Stomach (tissue), 9 donors: Measurements from ENCODE around the gene RPRD1B. TPM values are rescaled to one million over a fixed set of nuclear protein-coding genes. Genes with fewer than 3 reads are reported as not detected.

Experiments
- DNase-seq, 2 donors: peaks; one replicate each; pipeline versions ENCODE4 v3.0.0 to v3.0.0-alpha.2; 2013 to 2019
- H3K27ac ChIP-seq, 5 donors: fragments of 200-600 bp in 4 of 5; sonication (generic) in 4 of 5; one replicate each; pipeline ENCODE4 v1.5.1; 2013 to 2019; ENCODE audit warnings: mild to moderate bottlenecking in 1 of 5, moderate library complexity in 1 of 5
- H3K27me3 ChIP-seq, 3 donors: fragments of 200-600 bp; sonication (generic); one replicate each; pipeline ENCODE4 v1.5.1; 2017 to 2019; ENCODE audit warnings: mixed run types in 1 of 3
- H3K36me3 ChIP-seq, 4 donors: fragments of 200-600 bp; sonication (generic); 1 replicate in 3 of 4; 2 replicates in 1 of 4; pipeline ENCODE4 v1.5.1; 2016 to 2019
- H3K4me1 ChIP-seq, 4 donors: fragments of 200-600 bp; sonication (generic); one replicate each; pipeline ENCODE4 v1.5.1; 2016 to 2019
- H3K4me3 ChIP-seq, 4 donors: fragments of 200-600 bp; sonication (generic) in 3 of 4; one replicate each; pipeline ENCODE4 v1.5.1; 2016 to 2019; ENCODE audit warnings: mild to moderate bottlenecking in 1 of 4
- H3K9me3 ChIP-seq, 4 donors: fragments of 200-600 bp; sonication (generic); one replicate each; pipeline ENCODE4 v1.5.1; 2016 to 2019
- CTCF ChIP-seq, 7 experiments: fragments of 450-650 bp in 4 of 7; fragments of 200-600 bp in 3 of 7; sonication (generic) in 3 of 7; IDR thresholded peaks; one replicate each; pipeline ENCODE4 v1.5.1; 2016 to 2019; ENCODE audit warnings: antibody characterized with exemption in 7 of 7, control low read depth in 2 of 7, mild to moderate bottlenecking in 1 of 7
- EP300 ChIP-seq: sonication (generic); formaldehyde crosslinking; IDR thresholded peaks from one replicate; pipeline ENCODE4 v1.6.1; 2017; ENCODE audit warnings: antibody characterized with exemption
- POLR2A ChIP-seq, 4 donors: fragments of 450-650 bp; IDR thresholded peaks; one replicate each; pipeline ENCODE4 v1.6.1; 2016; ENCODE audit warnings: antibody characterized with exemption in 4 of 4, control low read depth in 2 of 4, mild to moderate bottlenecking in 1 of 4, moderate library complexity in 1 of 4
- POLR2AphosphoS5 ChIP-seq, 3 donors: sonication (generic); formaldehyde crosslinking; IDR thresholded peaks; one replicate each; pipeline ENCODE4 v1.6.1; 2016; ENCODE audit warnings: antibody characterized with exemption in 3 of 3
- WGBS, 5 donors: extraction: QIAGEN DNeasy Blood & Tissue Kit in 3 of 5; methylation state at CpG; one replicate each; pipeline versions ENCODE4 v1.1.5 to v1.1.7; 2013 to 2018; 5-methylcytosine and 5-hydroxymethylcytosine counted together
- intact Hi-C: fragments of 100-400 bp; cut with DNase I; formaldehyde crosslinking; loops from one replicate; pipeline ENCODE4 v1.15.1; 2023; ENCODE audit warnings: low total_unique reads
- polyA plus RNA-seq, 3 donors: library from polyadenylated mRNA; stranded (reverse); fragments of 200-250 nt; gene quantifications; one replicate each; pipeline ENCODE4 v1.2.3, GENCODE V29; 2013
- total RNA-seq, 5 donors: library from RNA; depleted of rRNA; stranded (reverse); fragments of >200 nt; gene quantifications; one replicate each; pipeline versions ENCODE4 v1.1.0 to v1.2.3, GENCODE V29; 2014 to 2016
- donor health status: healthy with polysubstance abuse.
- donor health status: Bipolar disorder and iron deficiency.
- donor health status: healthy.

RPRD1B gene
- total and polyA plus RNA-seq, 8 donors = 8.0 to 60.0 (median 17.8) TPM

DNA sequence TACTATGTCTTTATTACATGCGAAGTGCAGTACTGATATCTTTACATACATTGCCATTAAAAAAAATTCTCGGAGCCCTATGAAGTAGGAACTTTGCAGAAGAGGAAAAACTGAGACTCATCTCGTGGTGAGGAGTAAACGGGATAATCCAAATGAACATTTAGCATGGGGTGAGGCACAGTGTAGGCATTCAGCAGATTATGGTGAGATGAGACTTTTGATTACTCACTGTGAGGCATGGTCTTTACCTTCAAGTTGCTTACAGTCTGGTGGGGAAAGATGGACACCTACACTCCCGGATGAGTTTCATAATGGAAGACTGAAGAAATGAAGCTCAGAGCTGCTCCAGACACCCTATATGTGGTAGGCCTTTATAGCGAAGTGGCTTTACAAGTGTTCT, 1.4 kb downstream of the RPRD1B start:
- no peak for TF ChIP-seq CTCF (IDR thresholded peaks at IDR 0.05)
- no peak for TF ChIP-seq POLR2AphosphoS5 (IDR thresholded peaks at IDR 0.05)
- no peak for TF ChIP-seq EP300
- no peak for TF ChIP-seq POLR2A (IDR thresholded peaks at IDR 0.05)
- H3K36me3 ChIP-seq = peaks cover 0 to 20% (median 17%) of the 10 kb centered on the region in 4 donors
- H3K4me1 ChIP-seq = peaks cover 43 to 71% (median 55%) of the 10 kb centered on the region in 4 donors
- no peak for DNase-seq
- H3K9me3 ChIP-seq = no peaks in the 10 kb centered on the region
- peak overlapping the region; percentile 62 to 99 (median 90) for H3K4me3 ChIP-seq
- intact Hi-C loops = no loop called here
- H3K27me3 ChIP-seq = no peaks in the 10 kb centered on the region
- WGBS, 5 donors = 60 to 68% (median 63%) methylated on average over 6 of the region's 6 CpGs
- H3K27ac ChIP-seq = peak overlapping the region in 1 of 5 donors; percentile 93

DNA sequence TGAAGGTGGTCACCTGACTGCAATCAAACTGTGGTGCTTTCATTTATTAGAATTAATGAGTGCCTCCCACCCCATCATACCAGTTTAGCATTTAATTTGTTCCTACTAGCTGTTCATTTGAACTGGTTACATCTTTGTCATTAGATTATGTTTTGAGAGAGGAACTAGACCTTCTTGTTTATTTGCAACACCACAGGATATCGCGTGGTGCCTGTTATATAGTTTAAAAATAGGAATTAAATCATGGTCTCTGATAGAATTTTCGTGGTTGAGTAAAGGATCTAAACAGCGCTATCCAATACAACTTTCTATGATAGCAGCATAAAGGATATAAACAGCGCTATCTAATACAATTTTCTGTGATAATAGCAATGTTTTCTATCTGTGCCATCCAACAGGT, 2.8 kb downstream of the RPRD1B start:
- Histone ChIP-seq H3K4me1 (peaks cover 39 to 57% (median 50%) of the 10 kb centered on the region in 4 donors), H3K27ac (no peak overlapping the region), H3K9me3 (no peaks in the 10 kb centered on the region), H3K36me3 (peaks cover 0 to 33% (median 31%) of the 10 kb centered on the region in 4 donors), H3K4me3 (peak overlapping the region in 1 of 4 donors; percentile 99), H3K27me3 (no peaks in the 10 kb centered on the region)
- intact Hi-C loops = no loop called here
- 78 to 90% (median 81%) methylated on average over 5 of the region's 5 CpGs for WGBS, 5 donors
- TF ChIP-seq POLR2AphosphoS5 (IDR thresholded peaks at IDR 0.05) = no peak
- TF ChIP-seq CTCF (IDR thresholded peaks at IDR 0.05) = no peak
- no peak for TF ChIP-seq EP300
- no peak for TF ChIP-seq POLR2A (IDR thresholded peaks at IDR 0.05)
- DNase-seq = no peak

GRCh38 chr20:38040276-38040675, 6.7 kb downstream of the RPRD1B start:
- Histone ChIP-seq H3K27me3 (no peaks in the 10 kb centered on the region), H3K4me1 (peaks cover 11 to 37% (median 27%) of the 10 kb centered on the region in 4 donors), H3K4me3 (no peak overlapping the region), H3K36me3 (peaks cover 0 to 70% (median 65%) of the 10 kb centered on the region in 4 donors), H3K9me3 (no peaks in the 10 kb centered on the region), H3K27ac (no peak overlapping the region)
- WGBS, 5 donors = 55 to 100% (median 98%) methylated on average over 1 of the region's 1 CpG
- no peak for DNase-seq
- TF ChIP-seq CTCF (IDR thresholded peaks at IDR 0.05) (no peak), EP300 (no peak), POLR2AphosphoS5 (IDR thresholded peaks at IDR 0.05) (no peak), POLR2A (IDR thresholded peaks at IDR 0.05) (no peak)
- intact Hi-C loops = no loop called here

DNA sequence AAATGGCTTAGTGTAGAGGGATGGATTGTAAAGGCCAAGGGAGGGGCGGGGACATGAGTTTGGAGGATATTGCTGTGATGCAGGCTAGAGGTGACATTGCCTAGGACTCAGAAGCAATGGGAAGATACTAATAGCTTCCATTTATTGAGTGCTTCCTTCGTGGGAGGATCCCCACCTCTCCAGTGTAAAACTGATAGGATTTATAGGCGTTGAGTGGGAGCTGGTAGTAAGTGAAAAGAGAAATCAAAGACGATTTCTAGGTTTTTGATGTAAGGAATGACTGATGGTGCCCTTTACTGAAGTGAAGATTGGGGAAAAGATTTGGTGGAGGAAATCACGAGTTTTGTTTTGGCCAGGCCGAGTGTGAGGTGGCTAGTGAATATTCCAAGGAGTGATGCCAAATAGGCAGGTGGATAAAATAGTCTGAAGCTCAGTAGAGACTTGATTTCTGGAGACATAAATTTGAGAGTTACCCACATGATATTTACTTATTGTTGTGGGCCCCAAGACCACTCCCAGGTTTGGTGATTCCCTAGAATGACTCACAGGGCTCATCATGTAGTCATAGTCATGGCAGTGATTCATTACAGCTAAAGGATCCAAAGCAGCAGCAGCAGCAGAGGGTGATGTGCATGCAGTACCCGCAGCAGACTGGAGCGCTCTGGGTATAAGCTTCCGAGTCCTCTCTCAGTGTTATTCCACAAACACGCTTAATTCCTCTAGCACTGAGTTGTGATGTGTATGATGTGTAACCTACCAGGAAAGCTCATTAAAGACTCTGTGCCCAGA, 10.2 kb downstream of the RPRD1B start:
- DNase-seq = no peak
- H3K27ac ChIP-seq = no peak overlapping the region
- H3K36me3 ChIP-seq = peaks cover 0 to 78% (median 69%) of the 10 kb centered on the region in 4 donors
- H3K4me3 ChIP-seq = no peak overlapping the region
- 90 to 94% (median 92%) methylated on average over 10 of the region's 10 CpGs for whole genome bisulfite sequencing, 5 donors
- TF ChIP-seq EP300 (no peak), POLR2AphosphoS5 (IDR thresholded peaks at IDR 0.05) (no peak), POLR2A (IDR thresholded peaks at IDR 0.05) (no peak), CTCF (IDR thresholded peaks at IDR 0.05) (no peak)
- intact Hi-C loops = no loop called here
- H3K4me1 ChIP-seq = peaks cover 0 to 21% (median 5%) of the 10 kb centered on the region in 4 donors
- no peaks in the 10 kb centered on the region for H3K27me3 ChIP-seq
- H3K9me3 ChIP-seq = no peaks in the 10 kb centered on the region
